ENCODE data around the gene GAPDHS.

The GAPDHS gene

GRCh38 chr19:35510626-35510964 is 22.7 kb upstream of the GAPDHS start:
- no peak for DNase-seq (ENCODE audit: low read depth)

GRCh38 chr19:35511337-35511736 is 21.9 kb upstream of the GAPDHS start:
- DNase-seq (ENCODE audit: low read depth), result no peak

- DNase-seq (ENCODE audit: low read depth), result no peak
These were observed 20.2 kb upstream of the GAPDHS start for GRCh38 chr19:35512831-35513627.

GRCh38 chr19:35513628-35514281 is 19.5 kb upstream of the GAPDHS start, which contains the start of gene DMKN:
Gene DMKN (minus strand): TSS chr19:35513649. CDS start chr19:35513475, 174 bp downstream.
- peak; percentile 59 for DNase-seq (ENCODE audit: low read depth)

DNA sequence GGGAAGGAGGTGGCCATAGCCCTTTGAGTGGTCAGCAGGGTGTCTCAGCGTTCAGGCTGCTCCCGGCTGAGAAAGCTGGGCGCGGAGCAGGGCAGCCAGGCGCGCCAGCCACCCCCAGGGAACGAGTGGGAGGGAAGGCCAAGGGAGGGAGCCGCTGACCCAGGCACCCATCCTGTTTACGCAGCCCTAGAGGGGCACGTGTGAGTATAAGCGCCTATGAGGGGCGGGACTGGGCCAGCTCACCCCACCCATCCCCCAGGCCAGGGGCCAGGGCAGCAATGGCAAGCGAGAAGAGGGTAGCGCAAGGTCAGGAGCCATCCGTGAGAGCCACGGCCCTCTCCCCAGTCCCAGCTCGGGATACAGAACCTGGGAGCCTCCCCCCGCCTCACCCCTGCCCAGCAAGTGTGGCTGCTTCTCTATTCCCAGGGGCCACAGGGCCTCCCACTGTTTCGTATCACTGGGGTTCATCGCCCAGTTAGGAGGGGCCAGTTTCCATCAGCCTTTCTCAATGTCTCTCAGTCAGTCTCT is 18.9 kb upstream of the GAPDHS start:
- DNase-seq (ENCODE audit: low read depth), result peak; percentile 18

GRCh38 chr19:35516310-35516709 is 16.9 kb upstream of the GAPDHS start:
- no peak for DNase-seq (ENCODE audit: low read depth)

DNA sequence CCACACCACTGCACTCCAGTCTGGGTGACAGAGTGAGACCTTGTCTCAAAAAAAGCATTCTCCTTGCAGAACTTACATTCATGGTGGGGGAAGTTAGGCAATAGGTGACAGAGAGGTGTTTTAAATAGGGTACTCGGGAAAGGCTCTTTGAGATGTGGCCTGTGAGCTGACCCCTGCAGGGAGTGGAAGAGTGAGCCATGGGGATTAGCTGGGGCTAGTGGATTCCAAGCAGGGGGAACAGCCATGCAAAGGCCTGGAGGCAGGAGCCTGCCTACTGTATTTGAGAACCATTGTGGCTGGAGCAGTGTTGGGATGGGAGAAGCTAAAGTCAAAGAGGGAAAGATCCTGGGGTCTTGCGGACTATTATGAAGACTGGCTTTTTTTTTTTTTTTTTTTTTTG is 15.9 kb upstream of the GAPDHS start:
- DNase-seq (ENCODE audit: low read depth), result no peak

DNA sequence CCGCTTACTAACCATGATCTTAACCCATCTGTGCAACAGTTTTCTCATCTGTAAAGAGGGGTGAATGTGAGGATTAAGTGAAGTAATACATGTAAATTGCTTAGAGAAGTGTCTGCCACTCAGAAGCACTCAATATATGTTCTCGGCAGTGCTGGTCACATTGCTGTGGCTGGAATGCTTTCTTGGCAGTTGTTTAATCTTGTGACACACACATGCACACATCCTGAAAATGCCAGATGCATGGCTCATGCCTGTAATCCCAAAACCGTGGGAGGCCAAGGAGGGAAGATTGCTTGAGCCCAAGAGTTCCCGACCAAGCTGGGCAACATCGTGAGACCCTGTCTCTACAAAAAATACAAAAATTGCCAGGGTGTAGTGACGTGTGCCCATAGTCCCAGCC is 14.9 kb upstream of the GAPDHS start:
- peak; percentile 93 for DNase-seq (ENCODE audit: low read depth)

DNA sequence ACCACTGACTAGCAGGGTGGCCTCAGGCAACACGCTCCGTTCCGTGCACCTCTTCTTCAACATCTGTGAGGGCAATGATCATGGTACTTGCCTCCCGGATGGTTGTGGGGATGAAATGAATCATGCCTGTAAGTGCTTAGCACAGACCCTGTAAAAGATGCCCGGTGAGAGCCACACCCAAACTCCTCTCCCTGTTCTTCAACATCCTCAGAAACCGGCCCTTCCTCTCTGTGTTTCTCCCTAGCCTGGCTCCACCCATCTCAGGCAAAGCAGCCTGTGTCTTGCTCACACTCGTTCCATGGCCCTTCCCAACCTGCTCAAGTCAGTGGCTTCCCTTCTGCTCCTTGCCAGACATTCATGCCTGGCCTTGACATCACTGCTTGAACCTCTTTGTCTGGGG is 14.0 kb upstream of the GAPDHS start:
- DNase-seq (ENCODE audit: low read depth), result peak; percentile 22

- DNase-seq (ENCODE audit: low read depth), result no peak
These were observed 12.0 kb upstream of the GAPDHS start for GRCh38 chr19:35521124-35521743.

DNA sequence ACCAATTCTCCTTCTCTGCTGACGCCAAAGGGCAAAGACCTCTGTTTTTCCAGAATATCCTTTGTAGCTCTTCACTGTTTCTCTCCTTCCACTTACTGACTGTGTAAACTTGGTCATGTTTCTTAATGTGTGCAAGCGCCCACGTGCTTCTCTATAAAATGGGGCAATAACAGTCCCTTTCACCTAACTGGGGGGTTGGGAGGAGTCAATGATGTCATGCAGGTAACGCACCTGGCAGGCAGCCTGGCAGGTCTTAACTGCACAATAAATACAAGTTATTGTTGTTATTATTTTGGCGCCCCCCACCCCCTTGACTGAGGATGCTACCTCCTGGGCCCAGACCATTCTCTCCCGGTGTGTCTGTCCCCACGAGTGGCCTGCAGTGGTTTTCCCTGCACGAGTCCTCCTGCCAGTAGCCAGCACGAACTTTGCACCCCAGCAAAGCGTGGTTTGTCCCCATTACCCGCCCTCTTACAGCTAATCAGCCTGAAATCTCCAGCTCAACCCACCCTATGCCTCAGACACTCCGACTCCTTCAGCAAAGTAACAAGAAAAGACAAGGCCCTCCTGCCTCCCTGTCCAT is 10.4 kb upstream of the GAPDHS start:
- no peak for DNase-seq (ENCODE audit: low read depth)

GRCh38 chr19:35524181-35524837 is 8.9 kb upstream of the GAPDHS start:
- DNase-seq (ENCODE audit: low read depth), result no peak

DNA sequence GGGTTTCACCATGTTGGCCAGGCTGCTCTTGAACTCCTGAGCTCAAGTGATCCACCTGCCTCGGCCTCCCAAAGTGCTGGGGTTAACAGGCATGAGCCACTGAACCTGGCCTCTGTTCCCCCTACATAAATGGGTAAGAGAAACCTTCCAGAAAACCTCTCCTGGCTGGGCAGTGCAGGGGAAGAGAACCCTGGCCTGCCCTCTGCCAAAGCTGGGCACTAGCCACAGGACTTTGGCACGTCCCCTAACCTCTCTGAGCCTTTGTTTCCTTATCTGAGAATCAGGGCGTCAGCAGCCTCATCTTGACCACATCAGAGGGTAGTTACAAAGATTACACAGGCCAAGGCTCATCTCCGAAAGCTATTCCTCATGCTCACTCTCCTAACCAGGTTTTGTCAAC is 7.4 kb upstream of the GAPDHS start:
- DNase-seq (ENCODE audit: low read depth), result no peak

GRCh38 chr19:35528218-35529038 is 4.8 kb upstream of the GAPDHS start, which contains the start of gene SBSN:
Gene SBSN (minus strand): TSS chr19:35528311. CDS start chr19:35528281, 30 bp downstream.
- peak; percentile 80 for DNase-seq (ENCODE audit: low read depth)

DNA sequence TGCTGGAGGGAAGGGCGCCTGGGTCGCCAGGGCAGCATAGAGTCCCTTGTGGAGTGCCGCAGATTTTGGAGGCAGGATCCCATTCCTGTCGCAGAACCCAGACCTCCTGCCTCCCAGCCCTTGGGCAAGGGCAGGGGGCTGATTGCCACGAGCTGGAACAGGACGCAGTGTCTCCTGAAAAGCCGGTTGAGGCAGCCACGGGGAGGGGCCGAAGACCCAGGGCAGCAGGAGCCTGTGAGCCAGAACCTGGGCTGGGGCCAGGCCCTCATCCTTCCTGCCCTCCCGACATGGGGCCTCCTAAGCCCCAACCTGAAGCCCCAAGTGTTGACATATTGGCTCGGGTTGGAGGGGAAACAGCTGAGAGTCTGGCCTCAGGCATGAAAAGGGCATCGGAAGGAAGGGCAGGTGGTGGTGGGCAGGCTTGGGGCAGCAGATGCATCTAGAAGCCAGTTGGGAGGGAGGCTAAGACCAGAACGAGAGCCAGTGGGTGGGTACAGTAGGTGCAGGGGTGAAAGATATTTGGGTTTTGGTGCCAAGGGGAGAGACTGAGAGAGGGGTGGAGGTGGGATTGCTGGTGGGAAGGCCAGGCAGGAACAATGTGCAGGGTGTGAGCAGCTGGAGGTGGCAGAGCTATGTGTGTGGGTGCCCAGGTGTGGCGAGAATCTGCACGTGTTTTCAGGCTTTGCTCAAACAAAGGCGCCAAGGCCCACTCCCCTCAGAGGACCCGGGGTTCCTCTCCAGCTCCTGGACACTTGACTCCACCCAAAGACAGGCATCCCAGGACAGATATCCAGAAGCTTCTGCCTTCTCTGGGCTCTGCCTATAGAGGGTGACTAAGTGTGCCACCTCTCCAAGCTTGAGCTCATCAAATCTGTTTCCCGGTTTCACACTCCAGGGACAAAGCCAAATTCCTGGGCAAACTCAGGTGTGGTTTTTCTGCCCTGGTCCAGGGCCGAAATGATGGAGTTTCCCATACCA is 3.7 kb upstream of the GAPDHS start:
- no peak for DNase-seq (ENCODE audit: low read depth)

- DNase-seq (ENCODE audit: low read depth), result no peak
These were observed 2.0 kb upstream of the GAPDHS start for GRCh38 chr19:35531291-35531690.

- DNase-seq (ENCODE audit: low read depth), result no peak
These were observed 651 bp downstream of the GAPDHS start for GRCh38 chr19:35533822-35534392.

- no peak for DNase-seq (ENCODE audit: low read depth)
These were observed 1.7 kb downstream of the GAPDHS start for GRCh38 chr19:35534803-35535480.

DNA sequence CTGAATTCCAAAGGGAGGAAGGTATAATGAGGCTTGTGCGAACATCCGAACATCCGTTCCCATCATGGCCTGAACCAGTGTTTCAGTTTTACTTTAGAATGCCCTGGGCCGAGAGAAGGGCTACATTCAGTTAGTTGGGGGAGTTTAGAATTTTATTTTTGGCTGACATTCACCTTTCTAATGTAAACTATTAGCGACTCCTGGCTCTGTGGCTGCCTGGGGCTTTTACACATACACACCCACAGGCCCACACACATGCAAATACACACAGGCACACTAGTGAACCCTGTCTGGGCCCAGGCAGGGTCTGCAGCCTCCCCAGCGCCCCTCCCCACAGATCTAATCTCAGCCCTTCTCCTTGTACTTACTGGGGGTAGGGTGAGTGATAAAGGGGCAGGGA is 6.1 kb downstream of the GAPDHS start:
- DNase-seq (ENCODE audit: low read depth), result no peak
